Motor neuron (in vitro differentiated cells): ENCODE data around the gene TMC1. TPM values are rescaled to one million over a fixed set of nuclear protein-coding genes. Genes with fewer than 3 reads are reported as not detected.
A peak's percentile ranks its signal among the peaks of the same experiment; 100 is the strongest.
"Not testable (repeated sequence)": the region's sequence is repeated elsewhere in the genome, so short reads cannot be mapped to it uniquely, and the experiment has no call there.

ENCODE experiments used
- ATAC-seq, 8 experiments: fragments of 200-7000 bp; cut with Tn5 transposase; replicated peaks in 6 of 8; 2 replicates each; pipeline ENCODE4 v1.8.0; 2021; ENCODE audit warnings: mild to moderate bottlenecking in 8 of 8, moderate library complexity in 8 of 8
- H3K27ac ChIP-seq, 2 donors: fragments of 250-450 bp; sonication (Bioruptor Pico); 2 replicates each; pipeline ENCODE4 v1.9.0; 2021; ENCODE audit warnings: antibody characterized with exemption in 2 of 2, mild to moderate bottlenecking in 2 of 2, moderate library complexity in 1 of 2
- H3K4me1 ChIP-seq, 2 donors: fragments of 250-450 bp; sonication (Bioruptor Pico); replicated peaks in 1 of 2; 2 replicates each; pipeline ENCODE4 v1.6.1; 2021; ENCODE audit warnings: antibody characterized with exemption in 2 of 2, mild to moderate bottlenecking in 2 of 2, moderate library complexity in 1 of 2
- H3K4me3 ChIP-seq, 5 donors: fragments of 250-450 bp; sonication (Bioruptor Pico); 2 replicates each; pipeline ENCODE4 v1.9.0; 2021; ENCODE audit warnings: antibody characterized with exemption in 5 of 5, mild to moderate bottlenecking in 5 of 5, moderate library complexity in 4 of 5
- WGBS, 10 experiments: fragments of 450-650 bp; shearing (Covaris generic); methylation state at CpG; one replicate each; pipeline ENCODE4 v1.0.0; 2022; 5-methylcytosine and 5-hydroxymethylcytosine counted together
- in situ Hi-C, 9 experiments: fragments of 400-800 bp; cut with MboI; loops; one replicate each; pipeline ENCODE4 v1.15.0; 2021; ENCODE audit warnings: low sequenced_read_pairs in 9 of 9, low pct_unique_long_range_greater_than_20kb in 2 of 9; ENCODE audit not compliant: unreplicated experiment in 9 of 9
- total RNA-seq, 8 experiments: library from RNA; unstranded; fragments of 300-600 nt; gene quantifications; 2 replicates each; pipeline versions ENCODE4 v1.2.3 to v1.2.4, GENCODE V29; 2022

The TMC1 gene
- total RNA-seq, 8 experiments from 2014 or later = 0.18 to 7.6 (median 0.85) TPM

- peak in 7 of 8 experiments; percentile 54 to 84 (median 59) for ATAC-seq
- no peak overlapping the region for H3K4me3 ChIP-seq
- H3K4me1 ChIP-seq = peaks cover 0 to 13% of the 10 kb centered on the region in 2 donors
- H3K27ac ChIP-seq = no peak overlapping the region
- WGBS, 10 experiments = 10 to 95% (median 80%) methylated on average over 1 to 2 of the region's 2 CpGs; no CpG with 5 or more reads in 3 of the 10 experiments
- in situ Hi-C loops = no loop called here
Observed at GRCh38 chr9:72773570-72773969, 252.2 kb downstream of the TMC1 start.

DNA sequence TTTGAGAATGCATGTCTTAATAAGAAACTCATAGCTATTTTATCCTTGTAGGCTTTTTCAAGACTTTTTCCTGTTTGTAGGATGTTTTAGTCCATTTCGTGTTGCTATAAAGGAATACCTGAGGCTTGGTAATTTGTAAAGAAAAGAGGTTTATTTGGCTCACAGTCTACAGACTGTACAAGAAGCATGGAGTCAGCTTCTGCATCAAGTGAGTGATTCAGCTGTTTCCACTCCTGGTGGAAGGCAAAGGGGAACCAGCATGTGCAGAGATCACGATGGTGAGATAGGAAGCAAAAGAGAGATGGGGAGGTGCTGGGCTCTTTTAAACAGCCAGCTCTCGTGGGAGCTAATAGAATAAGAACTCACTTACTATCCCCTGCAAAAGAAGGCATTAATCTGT, 254.2 kb downstream of the TMC1 start:
- peaks cover 0 to 13% of the 10 kb centered on the region in 2 donors for H3K4me1 ChIP-seq
- no peak overlapping the region for H3K4me3 ChIP-seq
- no peak overlapping the region for H3K27ac ChIP-seq
- ATAC-seq = no peak
- 20 to 100% (median 71%) methylated on average over 1 to 3 of the region's 3 CpGs; no CpG with 5 or more reads in 1 of the 10 experiments for WGBS, 10 experiments
- in situ Hi-C loops = no loop called here

- peak in 1 of 8 experiments; percentile 55 for ATAC-seq
- H3K4me3 ChIP-seq = no peak overlapping the region
- in situ Hi-C loops = no loop called here
- H3K4me1 ChIP-seq = no peaks in the 10 kb centered on the region
- no peak overlapping the region for H3K27ac ChIP-seq
Observed at GRCh38 chr9:72779614-72780013, 258.2 kb downstream of the TMC1 start.

GRCh38 chr9:72786948-72787347, 265.5 kb downstream of the TMC1 start:
- no peaks in the 10 kb centered on the region for H3K4me1 ChIP-seq
- no peak overlapping the region for H3K4me3 ChIP-seq
- ATAC-seq = no peak
- in situ Hi-C loops = no loop called here
- no peak overlapping the region for H3K27ac ChIP-seq

DNA sequence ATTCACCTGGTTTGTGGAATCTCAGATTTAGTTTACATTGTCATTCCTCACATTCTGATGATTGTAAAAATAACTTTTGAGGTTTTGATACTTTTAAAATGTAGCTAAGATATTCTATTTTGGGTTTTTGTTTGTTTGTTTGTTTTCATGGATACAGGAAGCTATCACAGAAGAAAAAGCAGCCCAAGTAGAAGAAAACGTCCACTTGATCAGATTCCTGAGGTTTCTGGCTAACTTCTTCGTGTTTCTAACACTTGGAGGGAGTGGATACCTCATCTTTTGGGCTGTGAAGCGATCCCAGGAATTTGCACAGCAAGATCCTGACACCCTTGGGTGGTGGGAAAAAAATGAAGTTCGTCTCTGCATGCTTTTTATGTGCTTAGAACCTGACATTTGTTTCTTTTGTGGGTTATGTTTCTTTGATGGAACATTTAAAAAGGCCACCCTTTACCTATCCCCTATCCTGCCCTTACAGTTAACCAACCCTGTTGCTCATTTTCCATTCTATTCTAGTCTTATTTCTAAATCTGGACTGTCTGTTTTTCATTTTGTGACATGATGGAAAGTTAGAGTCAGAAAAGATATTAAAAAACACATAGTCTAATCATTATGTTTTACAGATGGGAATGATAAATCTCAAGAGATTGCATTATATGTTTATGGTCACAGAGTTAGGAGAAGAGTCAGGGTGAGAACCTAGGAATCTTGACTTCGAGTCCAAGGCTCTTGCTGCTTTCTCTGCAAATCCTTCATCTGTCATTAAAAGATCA, 267.7 kb downstream of the TMC1 start:
- H3K4me3 ChIP-seq = no peak overlapping the region
- H3K27ac ChIP-seq = no peak overlapping the region
- no peak for ATAC-seq
- 3 to 76% (median 61%) methylated on average over 1 to 5 of the region's 5 CpGs; no CpG with 5 or more reads in 1 of the 10 experiments for WGBS, 10 experiments
- H3K4me1 ChIP-seq = no peaks in the 10 kb centered on the region
- in situ Hi-C loops = no loop called here

GRCh38 chr9:72789885-72790284, 268.5 kb downstream of the TMC1 start:
- ATAC-seq = peak in 3 of 8 experiments; percentile 35 to 91 (median 91)
- Histone ChIP-seq H3K27ac (no peak overlapping the region), H3K4me1 (no peaks in the 10 kb centered on the region), H3K4me3 (no peak overlapping the region)
- in situ Hi-C loops = no loop called here
- 6 to 96% (median 64%) methylated on average over 1 to 3 of the region's 3 CpGs; no CpG with 5 or more reads in 2 of the 10 experiments for WGBS, 10 experiments

- H3K4me1 ChIP-seq = no peaks in the 10 kb centered on the region
- in situ Hi-C loops = no loop called here
- no peak overlapping the region for H3K27ac ChIP-seq
- WGBS, 10 experiments = 27 to 93% (median 71%) methylated on average over 3 to 4 of the region's 4 CpGs; no CpG with 5 or more reads in 1 of the 10 experiments
- no peak overlapping the region for H3K4me3 ChIP-seq
- ATAC-seq = no peak
Observed at GRCh38 chr9:72790989-72791388, 269.6 kb downstream of the TMC1 start.

DNA sequence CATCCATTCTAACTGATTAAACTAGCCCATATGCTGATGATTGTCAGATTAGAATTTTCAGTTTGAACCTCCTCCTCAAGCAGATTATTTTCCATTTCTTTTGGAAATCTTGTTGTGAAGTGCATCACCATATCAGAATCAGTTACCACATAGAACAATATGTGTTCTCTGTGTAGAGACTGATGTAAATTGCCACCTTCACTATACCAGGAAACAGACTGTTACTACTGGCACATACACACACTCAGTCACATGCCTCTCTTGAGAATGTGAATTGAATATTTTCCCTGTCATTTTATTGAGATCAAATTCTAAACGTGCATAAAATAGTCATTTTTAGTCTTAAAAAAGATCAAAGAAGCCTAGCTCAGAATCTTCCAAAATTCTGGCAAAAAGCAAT, 270.0 kb downstream of the TMC1 start:
- Histone ChIP-seq H3K27ac (no peak overlapping the region), H3K4me1 (no peaks in the 10 kb centered on the region), H3K4me3 (no peak overlapping the region)
- in situ Hi-C loops = no loop called here
- whole genome bisulfite sequencing, 10 experiments = 0 to 100% (median 38%) methylated on average over 1 of the region's 1 CpG; no CpG with 5 or more reads in 2 of the 10 experiments
- peak in 2 of 8 experiments; percentile 16 to 40 for ATAC-seq

GRCh38 chr9:72794946-72795345, 273.5 kb downstream of the TMC1 start:
- H3K27ac ChIP-seq = no peak overlapping the region
- in situ Hi-C loops = no loop called here
- no peak overlapping the region for H3K4me3 ChIP-seq
- no peak for ATAC-seq
- no peaks in the 10 kb centered on the region for H3K4me1 ChIP-seq
- 0 to 94% (median 82%) methylated on average over 1 of the region's 1 CpG for WGBS, 10 experiments

- no peak overlapping the region for H3K27ac ChIP-seq
- in situ Hi-C loops = loop anchor here in 6 of 9 experiments (25.0 kb wide), 3 partner anchors 213 to 763 kb away; no protein-coding TSS in a partner anchor
Observed at GRCh38 chr9:72800328-72800994, 279.1 kb downstream of the TMC1 start.

DNA sequence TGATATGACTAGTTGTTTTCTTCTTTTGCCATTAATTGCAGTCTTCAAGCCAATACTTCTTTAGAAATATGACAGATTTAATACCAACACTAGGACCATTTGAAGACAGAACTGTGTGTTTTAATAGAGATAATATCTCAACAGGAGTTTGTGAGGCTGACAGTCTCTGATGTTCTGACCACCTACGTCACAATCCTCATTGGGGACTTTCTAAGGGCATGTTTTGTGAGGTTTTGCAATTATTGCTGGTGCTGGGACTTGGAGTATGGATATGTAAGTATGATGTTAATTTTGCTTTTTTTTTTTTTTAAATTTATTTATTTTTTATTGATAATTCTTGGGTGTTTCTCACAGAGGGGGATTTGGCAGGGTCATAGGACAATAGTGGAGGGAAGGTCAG, 283.8 kb downstream of the TMC1 start:
- WGBS, 10 experiments = 0 to 100% (median 77%) methylated on average over 1 of the region's 1 CpG; no CpG with 5 or more reads in 6 of the 10 experiments
- in situ Hi-C loops = loop anchor here in 6 of 9 experiments (25.0 kb wide), 3 partner anchors 218 to 768 kb away; no protein-coding TSS in a partner anchor
- H3K4me1 ChIP-seq = no peaks in the 10 kb centered on the region
- H3K27ac ChIP-seq = no peak overlapping the region
- no peak overlapping the region for H3K4me3 ChIP-seq
- peak in 2 of 8 experiments; percentile 60 to 71 for ATAC-seq

More at GRCh38 chr9:72800328-72800994, 279.1 kb downstream of the TMC1 start:
- no peaks in the 10 kb centered on the region for H3K4me1 ChIP-seq
- WGBS, 10 experiments = 20 to 100% (median 75%) methylated on average over 1 to 5 of the region's 5 CpGs
- ATAC-seq = peak in 3 of 8 experiments; percentile 82 to 97 (median 88)
- H3K4me3 ChIP-seq = no peak overlapping the region

DNA sequence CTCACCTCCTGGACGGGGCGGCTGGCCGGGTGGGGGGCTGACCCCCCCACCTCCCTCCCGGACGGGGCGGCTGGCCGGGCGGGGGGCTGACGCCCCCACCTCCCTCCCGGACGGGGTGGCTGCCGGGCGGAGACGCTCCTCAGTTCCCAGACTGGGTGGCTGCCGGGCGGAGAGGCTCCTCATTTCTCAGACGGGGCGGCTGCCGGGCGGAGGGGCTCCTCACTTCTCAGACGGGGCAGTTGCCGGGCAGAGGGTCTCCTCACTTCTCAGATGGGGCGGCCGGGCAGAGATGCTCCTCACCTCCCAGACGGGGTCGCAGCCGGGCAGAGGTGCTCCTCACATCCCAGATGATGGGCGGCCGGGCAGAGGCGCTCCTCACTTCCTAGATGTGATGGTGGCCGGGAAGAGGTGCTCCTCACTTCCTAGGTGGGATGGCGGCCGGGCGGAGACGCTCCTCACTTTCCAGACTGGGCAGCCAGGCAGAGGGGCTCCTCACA, 285.0 kb downstream of the TMC1 start:
- not testable (repeated sequence) for H3K4me1 ChIP-seq, ATAC-seq, H3K27ac ChIP-seq, H3K4me3 ChIP-seq
- in situ Hi-C loops = loop anchor here in 6 of 9 experiments (25.0 kb wide), 3 partner anchors 219 to 769 kb away; no protein-coding TSS in a partner anchor
- WGBS, 10 experiments = no CpG with 5 or more reads among the region's 35 CpGs
